COLO668 (cell line): ENCODE measurements around the gene SLC51B.
"Not testable (repeated sequence)": the region's sequence is repeated elsewhere in the genome, so short reads cannot be mapped to it uniquely, and the experiment has no call there.

Experiments used
- DNase-seq: peaks from one replicate; lab custom pipeline; 2025; ENCODE audit not compliant: unreplicated experiment; lab: John Stamatoyannopoulos, UW

Gene SLC51B

GRCh38 chr15:65082303-65082953 is 37.2 kb downstream of the SLC51B start:
- no peak for DNase-seq

GRCh38 chr15:65083262-65083701 is 38.1 kb downstream of the SLC51B start:
- no peak for DNase-seq

DNA sequence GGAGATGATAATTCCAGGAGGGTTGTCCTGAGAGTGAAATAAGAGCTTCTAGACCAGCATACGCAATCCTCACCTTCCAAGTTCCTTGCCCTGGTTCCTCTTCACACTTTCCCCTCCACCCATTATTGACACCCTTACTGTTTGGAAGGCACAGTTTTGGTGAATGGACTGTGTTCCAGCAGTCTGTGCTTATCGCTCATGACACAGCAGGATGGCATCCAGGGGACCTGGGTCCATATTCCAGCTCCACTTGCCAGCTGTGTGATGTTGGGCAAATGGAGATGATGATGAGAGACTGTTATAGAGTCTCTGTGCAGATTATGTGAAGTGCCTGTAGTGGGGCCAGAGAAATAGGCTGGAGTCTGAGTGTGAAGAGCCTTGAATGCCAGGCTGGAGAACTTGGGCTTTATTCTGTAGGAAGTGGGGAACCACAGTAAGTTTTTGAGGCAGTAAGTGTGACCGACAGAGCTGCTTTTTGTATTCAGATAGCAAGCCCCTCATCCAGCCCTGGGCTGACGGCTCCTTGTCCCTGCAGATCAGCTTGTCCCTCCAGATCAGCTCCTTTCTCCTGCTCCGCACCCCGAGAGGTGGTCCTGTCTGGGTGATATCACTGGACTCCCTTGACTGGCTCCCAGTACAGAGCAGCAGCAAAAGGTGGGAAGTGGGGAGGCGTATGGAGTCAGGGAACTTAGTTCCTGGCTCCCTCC is 39.5 kb downstream of the SLC51B start:
- DNase-seq: no peak

DNA sequence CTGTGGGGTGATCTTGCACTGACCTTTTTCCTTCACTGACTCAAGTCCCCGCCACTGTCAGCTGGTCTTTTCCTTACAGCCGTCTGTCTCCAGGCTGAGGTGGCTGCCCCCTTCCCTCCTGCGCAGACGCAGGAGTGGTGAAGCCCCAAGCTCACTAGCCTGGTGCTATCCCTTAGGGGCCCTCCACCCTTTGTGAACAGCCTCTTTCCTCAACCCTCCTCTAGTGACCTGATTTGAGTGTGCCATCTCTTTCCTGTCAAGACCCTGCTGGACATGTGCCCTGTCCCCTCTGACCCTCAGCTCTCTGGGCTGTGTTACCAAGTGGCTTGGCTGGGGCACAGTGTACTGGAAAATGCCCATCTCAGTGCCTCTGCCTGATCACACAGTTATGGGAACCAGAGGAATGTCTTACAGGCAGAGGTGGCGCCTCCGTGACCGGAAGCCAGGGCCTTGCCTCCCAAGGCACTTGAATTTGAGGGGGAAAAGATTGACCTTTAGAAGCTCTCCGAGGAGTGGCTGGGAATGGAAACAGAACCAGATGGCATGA is 40.1 kb downstream of the SLC51B start:
- no peak for DNase-seq

DNA sequence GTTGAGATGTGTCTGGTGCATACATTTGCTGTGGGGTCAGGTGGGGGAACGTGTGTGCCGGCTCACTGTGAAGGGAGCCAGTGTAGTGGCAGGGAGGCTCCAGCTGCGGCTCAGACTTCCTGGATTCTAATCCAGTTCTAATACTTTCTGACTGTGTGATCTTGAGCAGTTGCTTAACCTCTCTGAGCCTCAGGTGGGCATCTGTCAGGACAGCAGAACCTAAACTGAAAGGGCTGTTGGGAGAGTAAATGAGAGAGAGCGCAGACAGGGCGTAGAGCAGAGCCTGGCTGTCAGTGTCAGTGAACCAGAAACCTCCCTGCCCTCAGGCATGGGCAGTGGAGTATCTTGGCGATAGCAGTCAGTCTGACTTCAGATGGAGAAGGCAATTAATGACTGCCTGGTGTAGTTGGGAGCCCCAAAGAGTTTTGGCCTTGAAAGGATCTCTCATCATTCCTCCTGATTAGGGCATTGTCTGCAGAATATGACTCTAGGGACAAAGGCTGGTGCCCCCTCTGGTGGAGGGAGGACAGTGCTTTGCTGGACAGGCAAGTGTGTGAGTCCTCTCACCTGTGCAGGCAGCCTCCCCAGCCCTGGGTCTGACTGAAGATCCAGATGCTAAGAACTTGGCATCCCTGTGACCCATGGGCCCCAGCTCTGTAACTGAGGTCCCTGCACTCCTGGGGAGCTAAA is 40.9 kb downstream of the SLC51B start:
- peak; percentile 37 for DNase-seq

- no peak for DNase-seq
Observed at GRCh38 chr15:65086680-65087111, 41.5 kb downstream of the SLC51B start.

- no peak for DNase-seq
Observed at GRCh38 chr15:65087411-65087810, 42.2 kb downstream of the SLC51B start.

GRCh38 chr15:65087873-65088642 is 42.9 kb downstream of the SLC51B start:
- DNase-seq: no peak

DNA sequence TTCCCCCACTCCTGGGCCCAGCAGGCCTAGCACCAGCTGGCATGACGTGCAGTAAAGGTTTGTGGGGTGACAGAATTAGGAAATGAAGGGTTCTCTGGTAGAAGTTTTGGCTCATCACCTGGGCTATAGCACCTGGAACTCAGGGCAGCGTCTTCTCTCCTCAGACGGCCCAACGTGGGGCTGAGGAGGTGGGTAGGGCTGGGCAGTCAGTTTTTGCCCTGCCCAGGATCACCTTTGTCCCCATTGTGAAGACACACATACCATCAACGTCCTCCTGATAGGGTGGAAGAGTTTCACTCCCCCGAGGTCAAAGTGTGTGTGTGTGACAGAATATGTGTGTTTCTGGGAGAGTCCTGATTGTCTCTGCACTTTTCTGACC is 43.4 kb downstream of the SLC51B start:
- DNase-seq: no peak

- no peak for DNase-seq
Observed at GRCh38 chr15:65089206-65089824, 44.1 kb downstream of the SLC51B start.

- no peak for DNase-seq
Observed at GRCh38 chr15:65091946-65092770, 47.0 kb downstream of the SLC51B start.

GRCh38 chr15:65092911-65093792 is 48.0 kb downstream of the SLC51B start:
- no peak for DNase-seq

DNA sequence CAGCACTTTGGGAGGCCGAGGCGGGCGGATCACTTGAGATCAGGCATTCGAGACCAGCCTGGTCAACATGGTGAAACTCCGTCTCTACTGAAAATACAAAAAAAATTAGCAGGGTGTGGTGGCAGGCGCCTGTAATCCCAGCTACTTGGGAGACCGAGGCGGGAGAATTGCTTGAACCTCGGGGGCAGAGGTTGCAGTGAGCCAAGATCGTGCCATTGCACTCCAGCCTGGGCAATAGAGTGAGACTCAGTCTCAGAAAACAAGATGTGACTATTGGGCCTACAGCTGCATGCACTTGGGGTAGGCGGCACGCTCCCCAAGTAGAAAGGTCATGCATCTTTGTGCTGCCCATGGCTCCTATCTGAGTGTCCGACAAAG is 48.6 kb downstream of the SLC51B start:
- DNase-seq: not testable (repeated sequence)

DNA sequence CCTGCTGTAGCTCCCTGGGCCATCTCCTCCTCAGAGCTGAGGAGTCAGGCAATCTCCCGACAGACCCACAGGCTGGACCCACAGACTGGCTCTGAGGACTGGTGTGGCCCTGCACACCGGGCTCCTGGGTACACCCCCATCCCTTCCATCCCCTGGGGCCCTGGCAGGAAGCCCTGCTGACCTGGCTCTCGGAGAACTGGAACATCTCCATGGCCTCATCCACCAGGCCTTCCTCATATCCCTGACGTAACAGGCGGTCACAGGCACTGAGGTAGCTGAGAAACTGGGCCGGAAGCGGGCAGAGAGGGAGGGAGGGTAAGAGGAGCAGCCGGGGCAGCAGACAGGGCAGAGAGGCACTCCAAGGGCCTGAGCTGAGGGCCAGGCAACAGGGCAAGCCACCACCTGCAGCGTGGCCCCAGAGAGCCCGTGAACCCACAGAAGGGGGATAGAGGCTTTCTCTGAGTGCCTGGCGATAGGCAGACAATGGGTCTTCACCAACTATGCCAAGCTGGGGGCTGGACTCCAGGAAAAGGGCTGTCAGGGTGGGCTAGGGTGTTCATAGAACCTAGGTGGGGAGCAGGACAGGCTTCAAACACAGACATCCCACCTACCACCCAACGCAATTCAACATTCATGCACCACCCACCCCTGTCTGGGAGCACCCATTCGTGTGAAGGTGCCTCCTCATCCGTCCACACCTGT is 49.3 kb downstream of the SLC51B start:
- no peak for DNase-seq

GRCh38 chr15:65095011-65095746 is 50.0 kb downstream of the SLC51B start:
- no peak for DNase-seq

DNA sequence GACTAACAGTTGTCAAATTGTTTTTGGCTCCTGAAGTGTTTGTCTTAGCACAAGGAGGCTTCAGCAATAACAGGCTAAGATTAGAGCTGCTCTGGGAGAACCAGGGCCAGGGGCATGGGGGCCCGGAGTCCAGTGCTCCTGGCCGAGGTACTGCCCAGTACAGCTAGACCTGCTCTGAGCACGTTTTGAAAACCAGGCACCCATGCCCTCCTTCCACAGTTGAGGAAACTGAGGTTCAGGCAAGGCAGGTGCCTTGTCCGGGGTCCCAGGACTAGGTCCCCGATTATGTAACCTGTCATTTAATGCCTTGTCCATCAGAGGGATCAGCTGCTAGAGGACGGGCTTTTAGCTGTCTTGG is 50.5 kb downstream of the SLC51B start:
- no peak for DNase-seq

DNA sequence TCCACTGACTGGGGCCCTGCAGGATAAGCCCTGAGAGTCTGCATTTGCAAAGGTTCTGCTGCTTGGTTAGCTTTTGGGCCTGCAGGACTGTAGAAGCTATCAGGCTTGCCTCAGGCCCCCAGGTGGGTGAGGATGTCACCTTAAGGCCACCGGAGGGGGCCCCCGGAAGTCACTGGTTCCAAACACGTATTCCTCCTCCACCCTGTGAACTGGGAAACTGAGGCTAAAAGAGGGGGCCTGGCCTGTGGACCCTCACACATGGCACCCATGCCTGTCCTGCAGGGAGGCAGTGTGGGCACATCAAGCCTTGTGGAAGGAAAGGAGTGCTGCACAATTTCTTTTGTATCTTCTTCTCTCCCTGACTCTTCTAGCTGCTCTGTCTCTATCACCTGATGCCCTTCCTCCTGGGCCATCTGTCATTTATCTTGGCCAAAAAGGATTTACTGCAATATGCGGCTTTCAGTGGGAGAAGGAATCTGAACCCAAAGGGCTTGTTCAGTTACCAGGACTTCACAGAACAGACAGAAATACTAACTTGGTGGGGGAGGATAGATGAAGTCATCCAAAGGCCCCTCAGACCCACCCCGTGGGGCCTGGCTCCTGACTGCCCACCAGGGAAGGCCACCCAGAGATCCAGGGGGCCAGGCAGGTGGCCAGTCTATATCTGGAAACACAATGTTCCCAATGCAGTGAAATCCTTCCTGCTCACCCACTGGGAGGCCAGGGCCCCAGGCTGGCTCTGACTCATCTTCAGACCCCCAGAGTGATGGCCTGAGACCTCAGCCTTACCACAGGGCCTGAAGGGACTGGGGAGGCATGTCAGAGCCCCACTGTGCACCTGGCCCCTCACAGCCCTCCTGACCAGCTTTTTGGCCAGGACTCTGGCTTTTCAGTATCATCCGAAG is 51.5 kb downstream of the SLC51B start:
- DNase-seq: no peak
